Measurements from ENCODE around the gene PDCD7. TPM values are rescaled to one million over a fixed set of nuclear protein-coding genes. Genes with fewer than 3 reads are reported as not detected.
"Not testable (repeated sequence)": the region's sequence is repeated elsewhere in the genome, so short reads cannot be mapped to it uniquely, and the experiment has no call there.

Gene PDCD7
- total RNA-seq, 4 donors from 2014 or later, result 24.2 to 33.4 (median 25.5) TPM

DNA sequence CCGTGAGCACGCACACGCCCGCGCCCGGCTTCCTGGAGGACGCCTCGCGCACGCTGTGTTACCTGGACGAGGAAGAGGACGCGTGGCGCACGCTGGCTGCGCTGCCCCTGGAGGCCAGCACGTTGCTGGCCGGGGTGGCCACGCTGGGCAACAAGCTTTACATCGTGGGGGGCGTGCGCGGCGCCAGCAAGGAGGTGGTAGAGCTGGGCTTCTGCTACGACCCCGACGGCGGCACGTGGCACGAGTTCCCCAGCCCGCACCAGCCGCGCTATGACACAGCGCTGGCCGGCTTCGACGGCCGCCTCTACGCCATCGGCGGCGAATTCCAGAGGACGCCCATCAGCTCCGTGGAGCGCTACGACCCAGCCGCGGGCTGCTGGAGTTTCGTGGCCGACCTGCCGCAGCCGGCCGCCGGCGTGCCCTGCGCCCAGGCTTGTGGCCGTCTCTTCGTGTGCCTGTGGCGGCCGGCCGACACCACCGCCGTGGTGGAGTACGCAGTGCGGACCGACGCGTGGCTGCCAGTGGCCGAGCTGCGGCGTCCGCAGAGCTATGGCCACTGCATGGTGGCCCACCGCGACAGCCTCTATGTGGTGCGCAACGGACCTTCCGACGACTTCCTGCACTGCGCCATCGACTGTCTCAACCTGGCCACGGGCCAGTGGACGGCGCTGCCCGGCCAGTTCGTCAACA lies 56.2 kb downstream of the PDCD7 start:
- no peak for DNase-seq (ENCODE audit: extremely low spot score)
- no peaks in the 10 kb centered on the region for H3K36me3 ChIP-seq
- H3K9me3 ChIP-seq, result no peaks in the 10 kb centered on the region
- WGBS, result 59% methylated on average over 21 of the region's 85 CpGs
- peak overlapping the region in 3 of 4 donors; percentile 4 to 18 (median 15) for H3K4me3 ChIP-seq
- H3K27me3 ChIP-seq, result peaks cover 0 to 16% (median 0%) of the 10 kb centered on the region in 4 donors
- H3K27ac ChIP-seq (replicated peaks in 1 of 4), result peak overlapping the region in 1 of 4 donors; percentile 23
- peaks cover 41 to 66% (median 47%) of the 10 kb centered on the region in 4 donors for H3K4me1 ChIP-seq
- TF ChIP-seq, protein P1, sequence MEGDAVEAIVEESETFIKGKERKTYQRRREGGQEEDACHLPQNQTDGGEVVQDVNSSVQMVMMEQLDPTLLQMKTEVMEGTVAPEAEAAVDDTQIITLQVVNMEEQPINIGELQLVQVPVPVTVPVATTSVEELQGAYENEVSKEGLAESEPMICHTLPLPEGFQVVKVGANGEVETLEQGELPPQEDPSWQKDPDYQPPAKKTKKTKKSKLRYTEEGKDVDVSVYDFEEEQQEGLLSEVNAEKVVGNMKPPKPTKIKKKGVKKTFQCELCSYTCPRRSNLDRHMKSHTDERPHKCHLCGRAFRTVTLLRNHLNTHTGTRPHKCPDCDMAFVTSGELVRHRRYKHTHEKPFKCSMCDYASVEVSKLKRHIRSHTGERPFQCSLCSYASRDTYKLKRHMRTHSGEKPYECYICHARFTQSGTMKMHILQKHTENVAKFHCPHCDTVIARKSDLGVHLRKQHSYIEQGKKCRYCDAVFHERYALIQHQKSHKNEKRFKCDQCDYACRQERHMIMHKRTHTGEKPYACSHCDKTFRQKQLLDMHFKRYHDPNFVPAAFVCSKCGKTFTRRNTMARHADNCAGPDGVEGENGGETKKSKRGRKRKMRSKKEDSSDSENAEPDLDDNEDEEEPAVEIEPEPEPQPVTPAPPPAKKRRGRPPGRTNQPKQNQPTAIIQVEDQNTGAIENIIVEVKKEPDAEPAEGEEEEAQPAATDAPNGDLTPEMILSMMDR (IDR thresholded peaks at IDR 0.05), result no peak
- TF ChIP-seq POLR2AphosphoS5 (IDR thresholded peaks at IDR 0.05), result no peak
- TF ChIP-seq POLR2A (IDR thresholded peaks at IDR 0.05; ENCODE audit: low read depth), result no peak
- TF ChIP-seq EP300 (IDR thresholded peaks at IDR 0.05), result no peak
- intact Hi-C loops (cut with DNase I), result no loop called here

DNA sequence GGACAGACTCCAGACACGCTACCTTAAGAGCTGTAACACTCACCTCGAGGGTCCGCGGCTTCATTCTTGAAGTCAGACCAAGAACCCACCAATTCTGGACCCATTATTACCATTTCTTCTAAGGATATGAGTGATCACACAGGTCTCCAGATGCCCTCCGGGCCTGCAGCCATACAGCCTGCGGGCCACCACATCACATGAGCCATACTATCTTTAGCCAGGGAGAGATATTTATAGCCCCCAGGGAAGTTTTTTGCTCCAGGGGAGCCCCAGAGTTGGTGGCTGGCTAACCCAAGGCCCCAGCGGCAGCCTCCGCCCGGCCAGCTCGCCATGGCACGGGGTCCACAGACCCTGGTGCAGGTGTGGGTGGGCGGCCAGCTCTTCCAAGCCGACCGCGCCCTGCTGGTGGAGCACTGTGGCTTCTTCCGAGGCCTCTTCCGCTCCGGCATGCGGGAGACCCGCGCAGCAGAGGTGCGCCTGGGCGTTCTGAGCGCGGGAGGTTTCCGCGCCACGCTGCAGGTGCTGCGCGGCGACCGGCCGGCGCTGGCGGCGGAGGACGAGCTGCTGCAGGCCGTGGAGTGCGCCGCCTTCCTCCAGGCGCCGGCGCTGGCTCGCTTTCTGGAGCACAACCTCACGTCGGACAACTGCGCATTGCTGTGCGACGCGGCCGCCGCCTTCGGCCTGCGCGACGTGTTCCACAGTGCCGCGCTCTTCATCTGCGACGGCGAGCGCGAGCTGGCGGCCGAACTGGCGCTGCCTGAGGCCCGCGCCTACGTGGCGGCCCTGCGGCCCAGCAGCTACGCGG lies 56.9 kb downstream of the PDCD7 start, which contains the start of gene KBTBD13:
TSS of gene KBTBD13 (plus strand) at position 261 of the 805 bp plus-strand sequence. CDS start at position 331, 70 bp downstream.
- Histone ChIP-seq H3K36me3 (no peaks in the 10 kb centered on the region), H3K4me3 (peak within 1 kb of the TSS in 2 of 4 donors; percentile 4 to 18), H3K4me1 (peaks cover 41 to 66% (median 47%) of the 10 kb centered on the region in 4 donors), H3K27me3 (peaks cover 0 to 16% (median 0%) of the 10 kb centered on the region in 4 donors), H3K9me3 (no peaks in the 10 kb centered on the region), H3K27ac (replicated peaks in 1 of 4) (no peak within 1 kb of the TSS)
- WGBS, result 81% methylated on average over 25 of the region's 73 CpGs
- no peak for DNase-seq (ENCODE audit: extremely low spot score)
- intact Hi-C loops (cut with DNase I), result no loop called here
- TF ChIP-seq POLR2AphosphoS5 (IDR thresholded peaks at IDR 0.05), result no peak
- TF ChIP-seq EP300 (IDR thresholded peaks at IDR 0.05), result no peak
- TF ChIP-seq, protein P1 (IDR thresholded peaks at IDR 0.05), result no peak
- TF ChIP-seq POLR2A (IDR thresholded peaks at IDR 0.05; ENCODE audit: low read depth), result no peak

DNA sequence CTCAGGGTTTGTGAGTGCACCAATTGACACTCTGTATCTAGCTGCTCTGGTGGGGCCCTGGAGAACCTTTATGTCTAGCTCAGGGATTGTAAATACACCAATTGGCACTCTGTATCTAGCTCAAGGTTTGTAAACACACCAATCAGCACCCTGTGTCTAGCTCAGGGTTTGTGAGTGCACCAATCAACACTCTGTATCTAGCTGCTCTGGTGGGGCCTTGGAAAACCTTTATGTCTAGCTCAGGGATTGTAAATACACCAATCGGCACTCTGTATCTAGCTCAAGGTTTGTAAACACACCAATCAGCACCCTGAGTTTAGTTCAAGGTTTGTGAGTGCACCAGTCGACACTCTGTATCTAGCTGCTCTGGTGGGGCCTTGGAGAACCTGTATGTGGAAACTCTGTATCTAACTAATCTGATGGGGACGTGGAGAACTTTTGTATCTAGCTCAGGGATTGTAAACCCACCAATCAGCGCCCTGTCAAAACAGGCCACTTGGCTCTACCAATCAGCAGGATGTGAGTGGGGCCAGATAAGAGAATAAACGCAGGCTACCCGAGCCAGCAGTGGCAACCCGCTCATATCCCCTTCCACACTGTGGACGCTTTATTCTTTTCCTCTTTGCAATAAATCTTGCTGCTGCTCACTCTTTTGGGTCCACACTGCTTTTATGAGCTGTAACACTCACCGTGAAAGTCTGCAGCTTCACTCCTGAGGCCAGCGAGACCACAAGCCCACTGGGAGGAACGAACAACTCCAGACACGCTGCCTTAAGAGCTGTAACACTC lies 57.8 kb downstream of the PDCD7 start:
- H3K36me3 ChIP-seq; intact Hi-C loops (cut with DNase I); DNase-seq (ENCODE audit: extremely low spot score); H3K27ac ChIP-seq (replicated peaks in 1 of 4); H3K9me3 ChIP-seq; H3K4me3 ChIP-seq: not testable (repeated sequence)
- peaks cover 0 to 16% (median 0%) of the 10 kb centered on the region in 4 donors for H3K27me3 ChIP-seq
- 69% methylated on average over 11 of the region's 12 CpGs for WGBS
- H3K4me1 ChIP-seq, result peaks cover 41 to 67% (median 47%) of the 10 kb centered on the region in 4 donors

DNA sequence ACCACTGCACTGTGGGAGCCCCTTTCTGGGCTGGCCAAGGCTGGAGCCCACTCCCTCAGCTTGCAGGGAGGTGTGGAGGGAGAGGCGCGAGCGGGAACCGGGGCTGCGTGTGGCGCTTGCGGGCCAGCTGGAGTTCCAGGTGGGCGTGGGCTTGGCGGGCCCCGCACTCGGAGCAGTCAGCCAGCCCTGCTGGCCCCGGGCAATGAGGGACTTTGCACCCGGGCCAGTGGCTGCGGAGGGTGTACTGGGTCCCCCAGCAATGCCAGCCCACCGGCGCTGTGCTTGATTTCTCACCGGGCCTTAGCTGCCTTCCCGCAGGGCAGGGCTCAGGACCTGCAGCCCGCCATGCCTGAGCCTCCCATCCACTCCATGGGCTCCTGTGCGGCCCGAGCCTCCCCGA lies 58.7 kb downstream of the PDCD7 start:
- intact Hi-C loops (cut with DNase I); H3K27ac ChIP-seq (replicated peaks in 1 of 4); H3K9me3 ChIP-seq; H3K36me3 ChIP-seq; H3K4me3 ChIP-seq; DNase-seq (ENCODE audit: extremely low spot score): not testable (repeated sequence)
- Histone ChIP-seq H3K4me1 (peaks cover 46 to 70% (median 52%) of the 10 kb centered on the region in 4 donors), H3K27me3 (peaks cover 0 to 16% (median 0%) of the 10 kb centered on the region in 4 donors)
- 97% methylated on average over 8 of the region's 22 CpGs for WGBS

DNA sequence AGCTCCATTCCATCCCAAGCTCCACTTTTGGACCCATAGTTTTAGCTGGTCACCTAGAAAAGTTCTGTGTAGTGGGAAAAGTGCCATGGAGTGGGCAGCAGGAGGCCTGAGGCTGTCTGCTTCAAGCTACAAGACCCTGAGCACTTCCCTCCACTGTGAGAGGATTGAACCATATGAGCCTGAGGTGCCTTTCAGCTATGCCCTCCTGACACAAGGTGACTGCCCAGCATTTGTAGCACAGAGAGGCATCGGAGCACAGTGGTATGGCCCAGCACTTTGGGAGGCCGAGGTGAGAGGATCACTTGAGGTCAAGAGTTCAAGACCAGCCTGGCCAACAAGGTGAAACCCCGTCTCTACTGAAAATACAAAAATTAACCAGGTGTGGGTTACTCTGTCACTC lies 61.0 kb downstream of the PDCD7 start:
- peak overlapping the region; percentile 95 to 98 (median 96) for H3K27ac ChIP-seq (replicated peaks in 1 of 4)
- H3K4me3 ChIP-seq, result no peak overlapping the region
- intact Hi-C loops (cut with DNase I), result no loop called here
- 100% methylated on average over 3 of the region's 3 CpGs for whole genome bisulfite sequencing
- H3K36me3 ChIP-seq, result no peaks in the 10 kb centered on the region
- TF ChIP-seq POLR2A (IDR thresholded peaks at IDR 0.05; ENCODE audit: low read depth) (no peak), POLR2AphosphoS5 (IDR thresholded peaks at IDR 0.05) (no peak), EP300 (IDR thresholded peaks at IDR 0.05) (no peak)
- TF ChIP-seq, protein P1 (IDR thresholded peaks at IDR 0.05), result no peak
- H3K9me3 ChIP-seq, result no peaks in the 10 kb centered on the region
- no peak for DNase-seq (ENCODE audit: extremely low spot score)
- H3K27me3 ChIP-seq, result peaks cover 0 to 13% (median 0%) of the 10 kb centered on the region in 4 donors
- peaks cover 62 to 73% (median 63%) of the 10 kb centered on the region in 4 donors for H3K4me1 ChIP-seq
